ENCODE measurements around the gene ACO1.

The ACO1 gene

GRCh38 chr9:32455738-32456137, 71.3 kb downstream of the ACO1 start:
- Histone ChIP-seq H3K4me3 (replicated peaks; ENCODE audit: low read depth, low read length) (no peak overlapping the region), H3K36me3 (ENCODE audit: control insufficient read depth, insufficient read depth, low read length) (peaks cover 3% of the 10 kb centered on the region; the same call in 1 of the 2 replicates), H3K27me3 (replicated peaks; ENCODE audit: control insufficient read depth, insufficient read depth, low read length) (no peaks in the 10 kb centered on the region)
- no peak for TF ChIP-seq CTCF (IDR thresholded peaks at IDR 0.05; ENCODE audit: insufficient read depth, low read length, poor library complexity, severe bottlenecking)
- DNase-seq (ENCODE audit: extremely low read depth, insufficient read length), result no peak

- no peak for TF ChIP-seq CTCF (IDR thresholded peaks at IDR 0.05; ENCODE audit: insufficient read depth, low read length, poor library complexity, severe bottlenecking)
- Histone ChIP-seq H3K27me3 (replicated peaks; ENCODE audit: control insufficient read depth, insufficient read depth, low read length) (no peaks in the 10 kb centered on the region), H3K36me3 (ENCODE audit: control insufficient read depth, insufficient read depth, low read length) (peaks cover 3% of the 10 kb centered on the region; the same call in 1 of the 2 replicates), H3K4me3 (replicated peaks; ENCODE audit: low read depth, low read length) (no peak overlapping the region)
- no peak for DNase-seq (ENCODE audit: extremely low read depth, insufficient read length)
These were observed 72.1 kb downstream of the ACO1 start for GRCh38 chr9:32456564-32456963.

- TF ChIP-seq CTCF (IDR thresholded peaks at IDR 0.05; ENCODE audit: insufficient read depth, low read length, poor library complexity, severe bottlenecking), result no peak
- no peak overlapping the region for H3K4me3 ChIP-seq (replicated peaks; ENCODE audit: low read depth, low read length)
- no peaks in the 10 kb centered on the region; the same call in none of the 2 replicates for H3K36me3 ChIP-seq (ENCODE audit: control insufficient read depth, insufficient read depth, low read length)
- no peak for DNase-seq (ENCODE audit: extremely low read depth, insufficient read length)
- no peaks in the 10 kb centered on the region for H3K27me3 ChIP-seq (replicated peaks; ENCODE audit: control insufficient read depth, insufficient read depth, low read length)
These were observed 79.3 kb downstream of the ACO1 start for GRCh38 chr9:32463500-32464293.

GRCh38 chr9:32468740-32469139, 84.3 kb downstream of the ACO1 start:
- TF ChIP-seq CTCF (IDR thresholded peaks at IDR 0.05; ENCODE audit: insufficient read depth, low read length, poor library complexity, severe bottlenecking), result no peak
- DNase-seq (ENCODE audit: extremely low read depth, insufficient read length), result no peak

GRCh38 chr9:32472344-32472743, 87.9 kb downstream of the ACO1 start:
- Histone ChIP-seq H3K36me3 (ENCODE audit: control insufficient read depth, insufficient read depth, low read length) (peaks cover 2% of the 10 kb centered on the region; the same call in 1 of the 2 replicates), H3K4me3 (replicated peaks; ENCODE audit: low read depth, low read length) (no peak overlapping the region), H3K27me3 (replicated peaks; ENCODE audit: control insufficient read depth, insufficient read depth, low read length) (no peaks in the 10 kb centered on the region)
- no peak for TF ChIP-seq CTCF (IDR thresholded peaks at IDR 0.05; ENCODE audit: insufficient read depth, low read length, poor library complexity, severe bottlenecking)
- no peak for DNase-seq (ENCODE audit: extremely low read depth, insufficient read length)

More at GRCh38 chr9:32468740-32469139, 84.3 kb downstream of the ACO1 start:
- Histone ChIP-seq H3K36me3 (ENCODE audit: control insufficient read depth, insufficient read depth, low read length) (peaks cover 2% of the 10 kb centered on the region), H3K4me3 (replicated peaks; ENCODE audit: low read depth, low read length) (no peak overlapping the region), H3K27me3 (replicated peaks; ENCODE audit: control insufficient read depth, insufficient read depth, low read length) (no peaks in the 10 kb centered on the region)
